HG03159 (cell line): ENCODE results near the gene GMEB2.
"Not testable (repeated sequence)": the region's sequence is repeated elsewhere in the genome, so short reads cannot be mapped to it uniquely, and the experiment has no call there.

Experiments used
- ATAC-seq: cut with Tn5 transposase; IDR thresholded peaks from one replicate; pipeline ENCODE4 v1.9.1; 2021; ENCODE audit warnings: mild to moderate bottlenecking, moderate library complexity; ENCODE audit not compliant: unreplicated experiment

Gene GMEB2

GRCh38 chr20:63561624-63562396 lies 65.1 kb downstream of the GMEB2 start:
- no peak for ATAC-seq

DNA sequence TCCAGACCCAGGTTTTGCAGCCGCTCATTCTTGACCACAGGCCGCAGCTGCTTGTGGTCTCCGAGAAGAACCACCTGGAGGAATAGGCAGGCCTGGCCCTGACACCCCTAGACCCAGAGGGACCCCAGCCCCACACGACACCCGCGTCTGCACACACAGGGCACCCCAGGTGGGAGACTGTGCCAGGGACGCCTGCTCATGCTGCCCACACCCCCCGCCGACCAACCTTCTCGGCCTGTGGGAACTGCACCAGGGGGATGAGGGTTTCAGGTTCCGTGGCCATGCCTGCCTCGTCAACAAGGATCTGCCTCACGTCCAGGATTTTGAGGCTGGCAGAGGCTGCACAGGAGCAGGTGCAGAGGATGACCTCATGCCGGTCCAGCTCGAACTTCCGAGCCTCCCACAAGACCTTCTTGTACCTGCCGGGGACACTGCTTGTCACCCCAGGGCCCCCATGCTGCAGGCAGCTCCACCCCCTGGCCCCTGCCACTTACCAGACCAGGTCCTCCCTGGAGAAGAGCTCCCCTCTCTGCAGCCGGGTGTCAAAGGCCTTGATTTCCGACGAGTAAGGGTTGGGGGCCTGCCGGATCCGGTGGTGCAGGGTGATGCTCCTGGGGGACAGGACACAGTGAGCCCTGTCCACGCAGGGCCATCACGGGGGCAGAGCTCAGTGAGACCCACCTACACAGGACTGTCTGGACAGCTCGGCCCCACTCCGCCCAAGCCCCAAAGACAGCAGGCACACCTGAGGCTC lies 65.9 kb downstream of the GMEB2 start:
- no peak for ATAC-seq

DNA sequence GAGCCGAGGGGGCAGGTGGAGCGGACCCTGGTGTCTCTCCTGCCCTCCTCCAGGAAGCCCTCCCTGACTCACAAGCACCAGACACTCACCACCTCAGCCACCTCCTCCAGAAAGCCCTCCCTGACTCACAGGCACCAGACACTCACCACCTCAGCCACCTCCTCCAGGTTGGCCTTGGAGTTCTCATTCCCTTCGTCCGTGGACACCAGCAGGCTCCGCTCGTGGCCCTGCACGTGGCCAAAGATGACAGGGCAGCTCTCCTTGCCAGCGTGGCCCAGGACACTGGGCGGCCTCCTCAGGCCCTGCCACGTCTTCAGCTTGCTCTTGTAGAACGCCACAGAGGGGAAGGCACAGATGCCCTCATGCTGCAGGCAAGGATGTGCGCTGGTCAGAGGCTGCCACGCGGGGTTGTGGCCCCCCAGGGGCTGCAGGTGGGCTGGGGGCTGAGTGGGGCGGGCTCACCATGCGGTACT lies 66.5 kb downstream of the GMEB2 start:
- ATAC-seq, result no peak

GRCh38 chr20:63559485-63560332 lies 67.2 kb downstream of the GMEB2 start:
- not testable (repeated sequence) for ATAC-seq

DNA sequence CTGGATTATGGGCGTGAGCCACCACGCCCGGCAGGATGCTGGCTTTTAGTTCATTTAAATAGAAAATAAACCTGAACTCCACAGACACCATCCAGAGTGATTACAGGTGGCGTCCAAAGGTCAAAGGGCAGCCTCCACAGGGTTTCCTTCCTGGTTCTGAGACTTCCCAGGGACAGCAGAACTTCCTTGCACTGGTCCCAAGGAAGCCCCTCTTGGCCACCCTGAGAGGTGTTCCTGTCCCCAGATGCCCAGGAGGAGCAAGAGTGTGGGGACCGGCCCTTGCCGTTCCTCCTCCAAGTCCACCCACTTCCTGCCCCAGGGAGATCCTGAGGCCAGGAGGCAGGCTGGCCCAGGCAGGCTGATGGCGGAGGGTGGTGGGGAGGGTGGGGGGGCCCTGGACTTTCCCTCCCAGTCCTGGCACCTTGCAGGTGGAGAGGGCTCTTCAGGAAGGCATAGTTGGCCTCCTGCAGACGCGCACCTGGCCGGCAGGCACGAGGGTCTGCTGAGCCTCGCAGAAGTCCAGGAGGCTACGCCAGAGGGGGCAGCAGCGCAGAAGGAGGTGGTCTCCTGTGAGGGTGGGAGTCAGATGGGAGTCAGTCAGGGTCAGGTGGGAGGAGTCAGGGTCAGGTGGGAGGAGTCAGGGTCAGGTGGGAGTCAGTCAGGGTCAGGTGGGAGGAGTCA lies 68.0 kb downstream of the GMEB2 start:
- ATAC-seq, result no peak

DNA sequence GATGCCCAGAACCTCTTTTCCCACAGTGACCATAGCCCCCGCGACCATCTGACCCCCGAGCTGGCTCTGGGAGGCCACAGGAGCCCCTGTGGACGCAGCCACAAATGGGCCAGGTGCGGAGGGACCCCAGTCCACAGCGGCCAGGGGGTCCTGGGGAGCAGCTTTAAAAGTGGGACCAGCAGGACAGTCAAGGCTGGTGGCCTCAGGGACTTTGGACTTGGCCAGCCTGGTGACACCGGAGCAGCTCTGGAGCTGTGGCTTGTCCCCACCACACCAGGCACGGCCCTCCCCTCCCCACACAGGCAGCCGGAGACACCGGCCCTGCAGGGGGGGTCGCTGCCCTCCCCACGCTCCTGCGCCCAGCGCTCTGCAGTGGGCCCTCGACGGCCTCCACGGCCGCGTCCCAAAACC lies 69.4 kb downstream of the GMEB2 start:
- no peak for ATAC-seq

DNA sequence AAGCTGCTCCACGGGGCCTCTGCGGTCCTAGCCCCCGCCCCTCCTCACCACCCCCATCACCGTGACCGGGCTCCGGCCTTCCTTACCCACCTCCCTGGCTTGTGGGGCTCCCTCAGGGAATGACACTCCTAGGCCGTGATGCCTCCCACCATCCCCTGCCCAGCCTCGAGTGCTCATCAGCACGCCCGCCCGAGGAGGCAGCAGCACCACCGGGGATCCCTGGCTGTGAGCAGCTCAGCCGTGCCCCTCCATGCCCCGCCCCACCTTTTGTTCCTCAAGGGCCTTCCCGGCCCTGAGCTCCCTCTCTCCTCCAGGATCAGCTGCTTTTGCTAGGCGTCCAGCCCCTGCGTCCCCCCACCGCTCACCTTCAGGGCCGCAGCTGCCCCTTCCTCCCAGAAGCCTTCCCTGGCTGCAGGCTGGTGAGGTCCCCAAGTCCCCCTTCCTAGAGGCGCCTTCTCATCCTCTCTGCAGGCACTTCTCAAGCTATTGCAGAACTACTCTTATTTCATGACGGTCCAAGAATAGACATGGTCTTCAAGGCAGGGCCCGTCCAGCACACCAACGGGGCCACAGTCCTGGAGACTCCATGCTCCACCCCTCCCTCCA lies 69.9 kb downstream of the GMEB2 start:
- no peak for ATAC-seq

DNA sequence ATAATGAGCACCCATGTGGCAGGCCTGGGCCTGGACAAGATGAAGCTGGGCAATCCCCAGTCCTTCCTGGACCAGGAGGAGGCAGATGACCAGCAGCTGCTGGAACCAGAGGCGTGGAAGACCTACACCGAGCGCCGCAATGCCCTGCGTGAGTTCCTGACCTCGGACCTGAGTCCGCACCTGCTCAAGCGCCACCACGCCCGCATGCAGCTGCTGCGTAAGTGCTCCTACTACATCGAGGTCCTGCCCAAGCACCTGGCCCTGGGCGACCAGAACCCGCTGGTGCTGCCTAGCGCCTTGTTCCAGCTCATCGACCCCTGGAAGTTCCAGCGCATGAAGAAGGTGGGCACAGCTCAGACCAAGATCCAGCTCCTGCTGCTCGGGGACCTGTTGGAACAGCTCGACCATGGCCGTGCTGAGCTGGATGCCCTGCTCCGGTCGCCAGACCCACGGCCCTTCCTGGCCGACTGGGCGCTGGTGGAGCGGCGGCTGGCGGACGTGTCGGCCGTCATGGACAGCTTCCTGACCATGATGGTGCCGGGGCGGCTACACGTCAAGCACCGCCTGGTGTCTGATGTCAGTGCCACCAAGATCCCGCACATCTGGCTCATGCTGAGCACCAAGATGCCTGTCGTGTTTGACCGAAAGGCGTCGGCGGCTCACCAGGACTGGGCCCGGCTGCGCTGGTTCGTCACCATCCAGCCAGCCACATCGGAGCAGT lies 71.1 kb downstream of the GMEB2 start:
- ATAC-seq, result no peak

DNA sequence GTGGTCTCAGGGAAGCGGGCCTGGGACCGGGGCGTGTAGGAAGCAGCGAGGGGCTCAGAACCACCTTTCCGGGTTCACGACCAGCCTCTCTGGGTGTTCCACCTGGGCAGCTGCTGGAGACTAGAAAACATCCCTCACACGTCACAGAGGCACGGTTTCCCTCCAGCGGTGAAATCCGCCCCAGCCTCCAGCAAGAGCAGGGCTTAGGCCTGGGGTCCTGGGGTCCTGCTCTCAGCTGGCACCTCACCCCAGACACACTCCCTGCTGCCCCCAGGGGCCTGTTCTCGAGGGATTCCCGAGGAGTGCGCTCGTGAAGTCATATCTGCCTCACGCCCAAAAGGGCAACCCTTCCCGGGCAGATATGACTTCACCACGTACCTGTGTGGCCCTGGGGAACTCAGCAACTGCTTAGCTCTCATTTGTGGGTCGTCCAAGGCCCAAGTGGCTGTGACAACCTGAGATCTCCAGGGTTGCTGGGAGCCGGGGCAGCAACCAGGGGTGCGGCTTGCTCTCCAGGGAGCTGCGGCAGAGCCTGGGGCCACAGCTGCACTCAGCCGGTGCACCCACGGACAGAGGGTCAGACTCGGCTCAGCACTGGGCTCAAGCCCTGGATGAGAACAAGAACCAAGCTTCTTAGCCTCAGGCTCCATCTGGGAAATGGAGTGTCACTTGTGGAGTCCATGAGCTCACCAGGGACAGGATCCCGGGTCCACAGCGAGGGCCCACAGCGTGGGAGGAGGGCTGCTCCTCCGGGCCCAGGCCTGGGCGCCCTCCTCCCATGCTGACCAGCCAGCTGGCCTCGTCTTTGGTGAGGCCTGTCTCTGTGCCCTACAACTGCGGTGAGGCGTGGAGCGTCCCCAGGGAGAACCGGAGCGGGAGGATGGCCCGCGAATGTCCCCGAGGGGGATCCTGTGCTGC lies 72.3 kb downstream of the GMEB2 start:
- no peak for ATAC-seq

GRCh38 chr20:63553933-63554290 lies 73.0 kb downstream of the GMEB2 start, which contains the start of gene FNDC11:
FNDC11 (plus strand) TSS chr20:63554159; CDS start chr20:63555664, 1,505 bp downstream.
- peak; percentile 15 for ATAC-seq

DNA sequence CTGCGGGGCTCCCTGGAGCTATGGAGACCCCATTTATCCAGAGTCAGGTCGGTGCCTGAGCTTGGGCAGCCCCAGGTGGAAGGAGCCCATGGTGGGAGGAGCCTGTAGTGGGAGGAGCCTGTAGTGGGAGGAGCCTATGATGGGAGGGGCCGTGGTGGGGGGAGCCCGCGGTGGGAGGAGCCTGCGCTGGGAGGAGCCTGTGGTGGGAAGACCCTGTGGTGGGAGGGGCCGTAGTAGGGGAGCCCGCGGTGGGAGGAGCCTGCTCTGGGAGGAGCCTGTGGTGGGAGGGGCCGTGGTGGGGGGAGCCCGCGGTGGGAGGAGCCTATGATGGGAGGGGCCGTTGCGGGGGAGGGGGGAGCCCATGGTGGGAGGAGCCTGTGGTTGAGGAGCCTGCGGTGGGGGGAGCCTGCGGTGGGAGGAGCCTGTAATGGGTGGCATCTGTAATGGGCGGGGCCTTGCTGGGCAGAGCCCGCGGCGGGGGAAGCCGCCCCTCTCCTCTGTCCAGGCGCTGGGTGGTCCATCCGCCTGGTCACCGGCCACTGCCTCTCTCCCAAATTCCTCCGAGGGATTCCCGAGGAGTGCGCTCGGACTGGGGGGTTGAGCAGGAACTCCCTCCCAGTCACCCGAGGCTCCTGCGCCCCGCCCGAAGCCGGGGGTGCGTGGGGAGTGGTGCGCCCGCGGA lies 73.5 kb downstream of the GMEB2 start:
- peak; percentile 35 for ATAC-seq

DNA sequence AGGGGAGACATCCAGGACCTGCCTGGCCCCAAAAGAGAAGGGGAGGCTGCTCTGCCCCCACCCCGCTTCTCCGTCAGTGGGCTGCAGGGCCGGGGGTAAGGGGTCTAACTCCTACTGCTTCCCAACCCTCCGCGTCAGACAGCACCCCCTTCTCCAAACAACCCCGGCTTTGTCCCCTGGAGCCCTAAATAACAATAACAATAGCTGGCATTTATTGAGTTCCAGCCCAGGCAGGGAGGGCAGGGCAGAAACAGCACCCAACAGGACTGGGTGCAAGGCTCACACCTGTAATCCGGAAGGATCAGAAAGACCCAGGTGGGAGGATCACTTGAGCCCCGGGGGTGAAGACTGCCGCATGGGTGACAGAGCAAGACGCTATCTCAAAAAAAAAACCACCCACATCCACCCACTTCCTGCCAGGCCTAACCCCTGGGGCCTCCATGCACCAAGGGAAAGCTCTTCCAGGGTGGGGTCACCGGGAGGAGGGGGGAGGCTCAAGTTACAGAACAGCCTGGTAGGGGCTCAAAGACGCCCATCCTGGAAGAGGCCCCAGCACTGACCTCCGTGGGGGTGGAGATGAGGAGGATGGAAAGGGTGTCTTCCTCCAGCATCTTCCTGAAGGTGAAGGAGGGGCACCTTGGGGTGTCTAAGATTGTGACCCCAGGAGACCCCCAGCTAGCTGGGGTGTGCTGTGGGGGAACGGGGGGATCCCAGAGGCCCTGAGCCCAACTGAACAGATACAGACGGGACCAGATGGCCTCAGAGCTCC lies 74.2 kb downstream of the GMEB2 start:
- peak; percentile 33 for ATAC-seq

DNA sequence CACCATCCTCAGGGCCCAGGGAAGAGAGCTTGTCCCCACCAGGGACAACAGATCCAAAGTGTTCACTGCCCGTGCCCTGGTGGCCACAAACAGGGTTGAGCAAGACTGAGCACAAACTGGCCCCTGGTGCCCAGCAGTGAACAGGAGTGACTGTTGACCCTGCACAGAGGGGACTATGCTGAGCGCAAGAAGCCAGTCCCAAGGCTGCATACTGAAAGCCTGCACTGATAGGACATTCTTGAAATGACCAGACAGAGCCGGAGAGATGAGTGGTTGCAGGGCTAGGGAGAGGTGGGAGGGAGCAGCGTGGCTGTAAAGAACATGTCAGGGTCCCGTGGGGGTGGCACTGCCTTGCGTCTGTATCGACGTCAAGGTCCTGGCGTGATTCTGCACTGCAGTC lies 75.8 kb downstream of the GMEB2 start:
- no peak for ATAC-seq

- ATAC-seq, result no peak
Measured at GRCh38 chr20:63549679-63550282, 77.1 kb downstream of the GMEB2 start.

GRCh38 chr20:63549019-63549418 lies 77.9 kb downstream of the GMEB2 start:
- no peak for ATAC-seq

DNA sequence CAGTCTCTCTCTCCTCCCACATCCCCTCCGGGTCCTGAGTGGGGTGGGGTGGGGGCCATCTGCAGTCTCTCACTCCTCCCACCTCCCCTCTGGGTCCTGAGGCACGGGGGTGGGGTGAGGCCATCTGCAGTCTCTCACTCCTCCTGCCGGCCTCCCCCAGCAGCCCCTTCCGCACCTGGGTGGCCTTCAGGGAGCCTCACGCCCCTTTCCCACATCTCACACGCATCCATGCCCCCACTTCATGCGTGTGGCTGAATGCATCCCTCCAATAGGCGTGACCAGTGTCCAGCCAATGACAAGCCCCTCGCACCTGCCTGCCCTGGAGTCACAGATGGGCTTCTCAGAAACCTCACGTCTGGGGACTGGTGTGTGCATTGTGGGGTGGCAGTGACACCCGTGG lies 78.4 kb downstream of the GMEB2 start:
- no peak for ATAC-seq
